Activated T-cell treated with anti-CD3 and anti-CD28 coated beads, Interleukin-2, amount 50 U/mL, for 24 hours (primary cell): ENCODE data around the gene CHRNA1.

Experiments
- DNase-seq: peaks from one replicate; pipeline ENCODE4 v3.0.0-alpha.2; 2020
- H3K27ac Mint-ChIP-seq: 2 replicates; pipeline ENCODE4 v1.8.0; 2020; ENCODE audit warnings: mild to moderate bottlenecking, mixed read lengths
- H3K27me3 Mint-ChIP-seq: 2 replicates; pipeline ENCODE4 v1.8.0; 2020; ENCODE audit warnings: mixed read lengths
- H3K36me3 Mint-ChIP-seq: 2 replicates; pipeline ENCODE4 v1.8.0; 2020; ENCODE audit warnings: low read depth, mixed read lengths
- H3K4me1 Mint-ChIP-seq: 2 replicates; pipeline ENCODE4 v1.8.0; 2020; ENCODE audit warnings: low read depth, mixed read lengths
- H3K4me3 Mint-ChIP-seq: 2 replicates; pipeline ENCODE4 v1.8.0; 2020; ENCODE audit warnings: mild to moderate bottlenecking, moderate library complexity, mixed read lengths
- H3K9me3 Mint-ChIP-seq: 2 replicates; pipeline ENCODE4 v1.8.0; 2020; ENCODE audit warnings: mixed read lengths

The CHRNA1 gene

GRCh38 chr2:174776675-174777074, 12.4 kb upstream of the CHRNA1 start:
- Mint-ChIP-seq H3K27ac (no peak overlapping the region), H3K9me3 (no peaks in the 10 kb centered on the region), H3K27me3 (no peaks in the 10 kb centered on the region), H3K36me3 (no peaks in the 10 kb centered on the region), H3K4me3 (no peak overlapping the region), H3K4me1 (peaks cover 59% of the 10 kb centered on the region)
- DNase-seq = no peak

- H3K27ac Mint-ChIP-seq = no peak overlapping the region
- H3K4me3 Mint-ChIP-seq = no peak overlapping the region
- no peak for DNase-seq
- H3K36me3 Mint-ChIP-seq = no peaks in the 10 kb centered on the region
- no peaks in the 10 kb centered on the region for H3K9me3 Mint-ChIP-seq
- peaks cover 59% of the 10 kb centered on the region for H3K4me1 Mint-ChIP-seq
- H3K27me3 Mint-ChIP-seq = no peaks in the 10 kb centered on the region
These were observed 12.0 kb upstream of the CHRNA1 start for GRCh38 chr2:174776223-174776622.

GRCh38 chr2:174775571-174775980, 11.3 kb upstream of the CHRNA1 start:
- no peaks in the 10 kb centered on the region for H3K9me3 Mint-ChIP-seq
- no peak overlapping the region for H3K4me3 Mint-ChIP-seq
- DNase-seq = no peak
- no peak overlapping the region for H3K27ac Mint-ChIP-seq
- peaks cover 55% of the 10 kb centered on the region for H3K4me1 Mint-ChIP-seq
- H3K36me3 Mint-ChIP-seq = no peaks in the 10 kb centered on the region
- H3K27me3 Mint-ChIP-seq = no peaks in the 10 kb centered on the region

- Mint-ChIP-seq H3K27ac (no peak overlapping the region), H3K9me3 (no peaks in the 10 kb centered on the region), H3K36me3 (no peaks in the 10 kb centered on the region), H3K4me3 (no peak overlapping the region), H3K4me1 (peaks cover 48% of the 10 kb centered on the region), H3K27me3 (no peaks in the 10 kb centered on the region)
- DNase-seq = no peak
These were observed 10.6 kb upstream of the CHRNA1 start for GRCh38 chr2:174774886-174775285.

- H3K4me1 Mint-ChIP-seq = peaks cover 32% of the 10 kb centered on the region
- no peak overlapping the region for H3K27ac Mint-ChIP-seq
- no peak overlapping the region for H3K4me3 Mint-ChIP-seq
- no peak for DNase-seq
- no peaks in the 10 kb centered on the region for H3K27me3 Mint-ChIP-seq
- H3K9me3 Mint-ChIP-seq = no peaks in the 10 kb centered on the region
- no peaks in the 10 kb centered on the region for H3K36me3 Mint-ChIP-seq
These were observed 8.9 kb upstream of the CHRNA1 start for GRCh38 chr2:174773215-174773614.

GRCh38 chr2:174772472-174772801, 8.2 kb upstream of the CHRNA1 start:
- no peak overlapping the region for H3K4me3 Mint-ChIP-seq
- DNase-seq = no peak
- no peaks in the 10 kb centered on the region for H3K9me3 Mint-ChIP-seq

GRCh38 chr2:174771631-174772471, 7.6 kb upstream of the CHRNA1 start:
- no peaks in the 10 kb centered on the region for H3K27me3 Mint-ChIP-seq
- H3K9me3 Mint-ChIP-seq = no peaks in the 10 kb centered on the region
- no peaks in the 10 kb centered on the region for H3K36me3 Mint-ChIP-seq
- peak overlapping the region; percentile 4 for H3K27ac Mint-ChIP-seq
- peak; percentile 56 for DNase-seq
- H3K4me1 Mint-ChIP-seq = peaks cover 19% of the 10 kb centered on the region
- no peak overlapping the region for H3K4me3 Mint-ChIP-seq

More at GRCh38 chr2:174772472-174772801, 8.2 kb upstream of the CHRNA1 start:
- H3K27me3 Mint-ChIP-seq = no peaks in the 10 kb centered on the region
- H3K36me3 Mint-ChIP-seq = no peaks in the 10 kb centered on the region
- peaks cover 24% of the 10 kb centered on the region for H3K4me1 Mint-ChIP-seq
- H3K27ac Mint-ChIP-seq = peak overlapping the region; percentile 4

- Mint-ChIP-seq H3K27ac (no peak overlapping the region), H3K4me3 (no peak overlapping the region), H3K36me3 (no peaks in the 10 kb centered on the region), H3K4me1 (peaks cover 14% of the 10 kb centered on the region), H3K27me3 (no peaks in the 10 kb centered on the region), H3K9me3 (no peaks in the 10 kb centered on the region)
- DNase-seq = no peak
These were observed 6.9 kb upstream of the CHRNA1 start for GRCh38 chr2:174771136-174771535.

- H3K4me3 Mint-ChIP-seq = no peak overlapping the region
- no peak overlapping the region for H3K27ac Mint-ChIP-seq
- no peaks in the 10 kb centered on the region for H3K9me3 Mint-ChIP-seq
- no peaks in the 10 kb centered on the region for H3K27me3 Mint-ChIP-seq
- H3K4me1 Mint-ChIP-seq = peaks cover 3% of the 10 kb centered on the region
- DNase-seq = no peak
- H3K36me3 Mint-ChIP-seq = no peaks in the 10 kb centered on the region
These were observed 4.3 kb upstream of the CHRNA1 start for GRCh38 chr2:174768557-174768956.

GRCh38 chr2:174766271-174766670, 2.0 kb upstream of the CHRNA1 start:
- no peak overlapping the region for H3K4me3 Mint-ChIP-seq
- H3K27ac Mint-ChIP-seq = no peak overlapping the region
- no peaks in the 10 kb centered on the region for H3K27me3 Mint-ChIP-seq
- peaks cover 8% of the 10 kb centered on the region for H3K4me1 Mint-ChIP-seq
- DNase-seq = no peak
- H3K9me3 Mint-ChIP-seq = no peaks in the 10 kb centered on the region
- no peaks in the 10 kb centered on the region for H3K36me3 Mint-ChIP-seq

- H3K27me3 Mint-ChIP-seq = no peaks in the 10 kb centered on the region
- no peak overlapping the region for H3K4me3 Mint-ChIP-seq
- no peak for DNase-seq
- H3K9me3 Mint-ChIP-seq = no peaks in the 10 kb centered on the region
- H3K27ac Mint-ChIP-seq = no peak overlapping the region
- peaks cover 8% of the 10 kb centered on the region for H3K4me1 Mint-ChIP-seq
- no peaks in the 10 kb centered on the region for H3K36me3 Mint-ChIP-seq
These were observed 1.3 kb upstream of the CHRNA1 start for GRCh38 chr2:174765576-174765975.

- no peak for DNase-seq
- Mint-ChIP-seq H3K9me3 (no peaks in the 10 kb centered on the region), H3K4me3 (no peak overlapping the region), H3K27ac (no peak overlapping the region), H3K4me1 (peaks cover 8% of the 10 kb centered on the region), H3K27me3 (no peaks in the 10 kb centered on the region), H3K36me3 (no peaks in the 10 kb centered on the region)
These were observed 492 bp downstream of the CHRNA1 start for GRCh38 chr2:174763780-174764179.

GRCh38 chr2:174762464-174762863, 1.8 kb downstream of the CHRNA1 start:
- no peaks in the 10 kb centered on the region for H3K27me3 Mint-ChIP-seq
- H3K4me1 Mint-ChIP-seq = peaks cover 8% of the 10 kb centered on the region
- no peaks in the 10 kb centered on the region for H3K36me3 Mint-ChIP-seq
- H3K27ac Mint-ChIP-seq = no peak overlapping the region
- no peaks in the 10 kb centered on the region for H3K9me3 Mint-ChIP-seq
- DNase-seq = no peak
- H3K4me3 Mint-ChIP-seq = no peak overlapping the region

GRCh38 chr2:174761837-174762236, 2.4 kb downstream of the CHRNA1 start:
- Mint-ChIP-seq H3K4me3 (no peak overlapping the region), H3K27me3 (no peaks in the 10 kb centered on the region), H3K36me3 (no peaks in the 10 kb centered on the region), H3K9me3 (no peaks in the 10 kb centered on the region), H3K4me1 (peaks cover 8% of the 10 kb centered on the region), H3K27ac (no peak overlapping the region)
- DNase-seq = no peak

- Mint-ChIP-seq H3K27ac (no peak overlapping the region), H3K36me3 (no peaks in the 10 kb centered on the region), H3K9me3 (no peaks in the 10 kb centered on the region), H3K4me1 (peaks cover 8% of the 10 kb centered on the region), H3K4me3 (no peak overlapping the region), H3K27me3 (no peaks in the 10 kb centered on the region)
- DNase-seq = no peak
These were observed 3.3 kb downstream of the CHRNA1 start for GRCh38 chr2:174760845-174761473.
